ENCODE results near the gene ITGA11.
A peak's percentile ranks its signal among the peaks of the same experiment; 100 is the strongest.

ITGA11 gene

DNA sequence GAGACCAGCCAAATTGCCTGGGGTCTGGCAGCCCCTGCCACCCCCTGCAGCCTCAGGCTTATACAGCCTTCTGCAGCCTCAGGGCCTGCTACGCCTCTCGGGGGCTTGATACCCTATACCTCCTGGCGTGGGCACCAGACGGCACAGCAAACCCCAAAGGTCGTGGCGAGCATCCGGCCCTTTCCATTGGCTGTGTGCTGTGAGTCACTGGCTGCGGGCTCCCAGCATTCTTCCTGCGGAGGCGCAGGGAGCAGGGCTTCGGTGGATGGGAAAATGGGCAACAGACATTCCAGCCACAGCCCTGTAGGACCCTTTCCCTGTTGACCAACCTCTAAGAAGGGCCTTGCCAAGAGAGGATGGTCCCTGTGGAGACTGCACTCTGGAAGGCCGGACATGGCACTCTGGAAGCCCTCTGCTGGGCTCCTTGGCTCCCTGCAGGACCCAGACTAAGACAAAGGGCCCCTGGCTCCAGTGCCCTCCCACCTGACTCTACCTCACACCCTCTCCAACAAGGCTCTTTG, 59.6 kb downstream of the ITGA11 start:
- DNase-seq: peak; percentile 43

DNA sequence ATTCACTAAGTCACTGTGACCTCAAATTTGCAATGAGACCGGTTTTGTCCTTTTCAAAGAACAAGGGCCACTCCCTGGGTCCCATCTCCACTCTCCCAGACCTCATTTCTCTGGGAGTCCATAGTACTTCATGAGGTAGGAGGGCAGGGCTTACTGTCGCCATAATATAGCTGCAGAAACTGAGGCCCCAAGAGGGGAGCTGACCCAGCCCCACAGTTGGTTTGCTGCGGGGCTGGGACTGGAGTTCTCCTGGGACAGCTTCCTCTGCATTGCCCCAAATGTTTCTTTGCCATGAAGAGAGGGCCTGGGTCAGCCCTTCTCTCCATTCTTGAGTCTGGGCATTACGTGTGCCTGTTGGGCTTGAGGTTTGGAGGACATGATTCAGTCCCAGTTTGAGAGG, 60.1 kb downstream of the ITGA11 start:
- no peak for DNase-seq

DNA sequence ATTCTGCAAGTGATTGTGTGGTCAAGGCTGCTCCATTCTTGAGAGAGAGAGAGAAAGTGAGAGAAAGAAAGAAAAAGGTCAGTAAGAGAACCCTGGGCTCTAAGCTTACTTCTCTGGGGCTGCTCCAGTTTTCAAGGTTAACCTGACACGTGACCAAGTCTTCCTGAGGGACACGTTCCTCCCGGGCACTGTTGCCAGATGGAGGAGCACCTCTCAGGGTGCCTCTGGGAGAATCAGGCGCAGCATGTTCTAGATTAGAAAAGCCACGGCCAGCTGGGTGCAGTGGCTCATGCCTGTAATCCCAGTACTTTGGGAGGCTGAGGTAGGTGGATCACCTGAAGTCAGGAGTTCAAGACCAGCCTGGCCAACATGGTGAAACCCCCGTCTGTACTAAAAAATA, 60.8 kb downstream of the ITGA11 start:
- peak; percentile 47 for DNase-seq

DNA sequence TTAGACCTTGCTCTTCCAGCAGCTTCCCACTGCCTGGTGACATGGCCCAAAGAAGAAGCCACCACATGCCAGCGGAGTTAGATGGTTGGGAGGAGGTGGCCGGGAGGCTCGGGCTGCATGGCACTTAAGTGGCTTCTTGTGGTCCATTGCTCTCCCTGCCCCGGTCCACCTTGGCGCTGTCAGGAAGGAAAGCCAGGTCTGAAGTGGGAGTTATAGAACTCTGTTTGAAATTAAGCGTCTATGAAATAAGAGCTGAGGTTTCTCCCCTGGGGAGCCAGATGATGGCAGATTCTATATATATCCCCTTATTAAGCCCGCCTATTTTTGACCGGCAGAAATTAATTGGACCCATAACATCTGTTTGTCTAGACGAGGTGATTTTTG, 61.2 kb downstream of the ITGA11 start:
- peak; percentile 47 for DNase-seq

DNA sequence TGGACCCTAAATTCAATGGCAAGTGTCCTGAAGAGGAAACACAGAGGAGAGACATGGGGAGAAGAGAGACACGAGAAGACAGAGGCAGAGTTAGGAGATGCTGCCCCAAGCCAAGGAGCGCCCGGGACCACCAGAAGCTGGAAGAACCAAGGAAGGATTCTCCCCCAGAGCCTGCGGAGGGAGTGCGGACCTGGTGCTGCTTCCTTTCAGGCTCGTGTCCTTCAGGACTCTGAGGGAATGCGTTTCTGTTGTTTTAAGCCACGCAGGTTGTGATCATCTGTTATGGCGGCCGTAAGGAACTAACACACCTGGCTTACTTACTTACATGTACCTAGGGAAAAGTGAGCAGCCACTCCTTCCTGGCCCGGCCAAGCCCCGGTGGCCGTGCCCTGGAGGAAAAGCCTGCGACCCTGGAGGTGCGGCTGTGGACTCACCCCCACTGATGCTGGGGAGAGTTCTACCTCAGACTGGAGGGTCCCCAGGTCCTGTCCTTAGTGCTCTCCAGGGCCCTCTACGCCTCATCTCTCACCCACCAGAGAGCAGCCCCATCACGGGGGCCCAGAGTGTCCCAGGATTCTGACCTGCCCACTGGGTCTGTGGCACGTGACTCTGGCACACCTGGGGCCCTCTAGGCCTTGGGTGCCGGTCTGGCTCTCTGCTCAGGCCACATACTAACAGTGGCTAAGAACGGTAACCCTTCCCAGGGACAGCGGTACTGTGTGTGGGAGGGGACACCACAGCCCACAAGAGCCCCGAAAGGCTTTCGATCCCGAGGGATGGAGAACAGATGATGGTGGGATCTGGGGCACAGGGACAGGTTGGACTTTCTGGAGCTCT, 61.8 kb downstream of the ITGA11 start:
- no peak for DNase-seq

DNA sequence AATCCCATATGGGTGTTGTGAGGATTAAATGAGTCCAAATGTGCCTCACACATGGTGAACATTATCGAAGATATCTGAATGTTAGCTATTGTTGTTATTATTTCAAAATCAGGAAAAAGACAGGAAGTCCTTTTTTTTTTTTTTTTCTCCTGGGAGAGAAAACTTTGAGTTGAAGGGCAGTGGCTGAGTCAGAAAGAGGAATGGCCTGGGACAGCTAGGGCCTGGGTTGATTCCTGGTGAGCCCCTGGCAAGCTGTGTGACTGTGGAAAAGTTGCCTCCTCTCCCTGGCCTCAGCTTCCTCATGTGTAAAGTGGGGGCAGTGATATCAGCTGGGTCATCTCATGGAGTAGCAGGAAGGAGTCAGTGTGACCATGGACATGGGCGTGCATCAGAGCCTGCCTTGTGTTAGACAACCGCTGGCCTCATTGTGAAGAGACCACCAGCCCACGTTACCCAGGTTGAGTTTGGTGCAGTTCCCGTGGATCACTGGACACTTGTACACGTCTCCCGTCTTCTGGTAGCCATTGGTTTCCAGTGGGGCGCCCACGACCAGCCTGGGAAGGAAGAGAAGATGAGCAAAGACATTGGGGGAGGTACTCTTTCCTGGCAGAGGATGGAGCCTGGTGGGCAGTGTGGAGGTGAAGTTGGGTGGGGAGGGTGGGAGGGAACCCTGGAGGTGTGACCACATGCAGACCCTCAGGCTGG, 63.1 kb downstream of the ITGA11 start:
- DNase-seq: no peak

DNA sequence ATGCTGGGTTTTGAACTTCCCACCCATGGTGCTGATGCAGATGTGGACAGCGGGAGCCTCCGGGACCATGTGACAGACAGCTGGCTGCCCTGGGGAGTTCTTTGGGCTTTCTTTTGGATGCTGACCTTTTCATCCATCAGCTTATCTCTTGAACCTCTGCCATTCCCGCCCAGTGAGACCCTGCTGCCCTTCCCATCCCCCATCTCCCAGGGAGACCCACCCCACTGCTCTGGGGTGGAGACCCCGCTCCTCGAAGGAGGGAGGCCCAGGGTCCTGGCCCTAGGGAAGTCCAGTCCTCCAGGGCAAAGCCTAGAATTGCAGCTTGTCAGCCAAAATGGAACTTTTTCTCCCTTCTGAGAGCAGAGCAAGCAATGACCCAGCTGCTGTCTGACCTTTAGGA, 64.0 kb downstream of the ITGA11 start:
- DNase-seq: no peak

DNA sequence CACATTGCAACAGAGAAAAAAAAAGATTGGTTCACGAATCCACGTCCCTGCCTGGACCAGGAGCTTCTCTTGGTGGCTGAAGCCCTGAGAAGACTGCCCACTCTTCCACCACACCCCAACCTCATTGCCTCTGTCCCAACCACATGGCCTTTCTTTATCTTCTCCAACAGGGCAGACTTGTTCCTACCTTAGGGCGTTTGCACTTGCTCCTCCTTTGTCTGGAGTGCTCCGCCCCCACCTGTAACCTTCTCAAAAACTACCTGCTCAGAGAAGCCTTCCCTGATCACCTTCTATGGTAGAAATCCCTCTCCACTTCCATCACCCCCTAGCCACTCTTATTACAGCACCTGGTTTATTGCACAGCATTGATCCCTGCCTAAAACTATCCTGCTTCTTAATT, 64.7 kb downstream of the ITGA11 start:
- DNase-seq: no peak

DNA sequence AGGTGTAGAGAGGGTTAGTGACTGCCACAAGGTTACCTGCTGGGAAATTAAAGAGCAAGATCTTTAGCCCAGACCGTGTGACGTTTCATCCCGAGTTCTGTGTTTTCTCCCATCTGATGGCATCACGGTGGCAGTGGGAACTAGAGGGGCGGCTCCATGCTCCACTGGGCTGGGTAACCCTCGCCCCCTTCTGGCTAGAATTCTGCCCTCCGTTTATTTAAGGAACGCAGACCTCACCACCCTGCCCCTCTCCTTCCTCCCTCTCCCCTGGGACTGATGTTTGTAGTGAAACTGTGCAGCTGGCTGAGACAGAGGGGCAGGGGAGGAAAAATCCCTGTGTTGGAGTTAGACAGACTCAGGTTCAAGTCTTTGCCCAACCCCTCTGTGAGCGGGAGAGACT, 65.6 kb downstream of the ITGA11 start:
- peak; percentile 24 for DNase-seq

DNA sequence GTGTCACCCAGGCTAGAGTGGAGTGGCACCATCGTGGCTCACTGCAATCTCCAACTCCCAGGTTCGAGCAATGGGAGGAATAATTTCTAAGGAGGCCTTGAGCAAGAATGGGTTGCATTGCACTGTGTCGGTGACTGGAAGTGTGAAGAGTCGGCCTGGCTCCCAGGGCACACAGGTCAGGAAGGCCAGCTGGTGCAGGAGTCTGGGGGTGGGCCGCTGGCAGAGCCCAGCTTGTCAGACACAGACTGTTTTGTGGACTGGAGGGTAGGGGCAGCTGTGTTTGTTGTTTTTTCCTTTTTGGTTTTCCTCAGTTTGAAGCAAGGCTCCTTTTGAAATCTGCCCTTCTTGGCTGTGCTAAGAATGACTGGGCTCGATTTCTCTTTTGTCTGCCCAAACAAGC, 66.2 kb downstream of the ITGA11 start:
- no peak for DNase-seq

DNA sequence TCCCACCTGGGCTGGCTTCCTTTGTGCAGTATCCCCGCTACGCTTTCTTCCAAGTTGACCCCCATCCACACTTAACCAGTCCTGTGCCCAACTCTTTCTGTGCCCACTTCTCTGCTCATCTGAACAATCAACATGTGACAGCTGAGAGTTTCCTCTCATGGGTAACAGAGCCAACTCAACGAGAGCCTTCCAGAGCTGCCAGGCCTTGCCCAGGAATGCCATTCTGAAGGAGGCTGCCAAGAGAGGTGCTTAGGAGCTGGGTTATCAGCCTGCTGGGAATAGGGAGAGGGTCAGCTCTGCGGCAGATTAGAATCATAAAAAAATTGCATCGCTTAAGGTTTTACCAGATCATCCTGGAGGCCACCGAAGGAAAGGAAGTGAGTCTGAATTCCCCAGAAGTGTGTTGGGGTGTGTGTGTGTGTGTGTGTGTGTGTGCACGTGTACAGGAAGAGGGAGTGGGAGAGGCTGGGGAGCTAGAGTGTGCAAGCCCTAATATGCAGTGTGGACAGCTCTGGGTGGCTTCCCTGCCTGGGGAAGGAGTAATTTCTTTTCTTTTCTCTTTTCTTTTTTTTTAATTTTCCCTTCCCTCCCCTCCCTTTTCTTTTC, 66.7 kb downstream of the ITGA11 start:
- no peak for DNase-seq

DNA sequence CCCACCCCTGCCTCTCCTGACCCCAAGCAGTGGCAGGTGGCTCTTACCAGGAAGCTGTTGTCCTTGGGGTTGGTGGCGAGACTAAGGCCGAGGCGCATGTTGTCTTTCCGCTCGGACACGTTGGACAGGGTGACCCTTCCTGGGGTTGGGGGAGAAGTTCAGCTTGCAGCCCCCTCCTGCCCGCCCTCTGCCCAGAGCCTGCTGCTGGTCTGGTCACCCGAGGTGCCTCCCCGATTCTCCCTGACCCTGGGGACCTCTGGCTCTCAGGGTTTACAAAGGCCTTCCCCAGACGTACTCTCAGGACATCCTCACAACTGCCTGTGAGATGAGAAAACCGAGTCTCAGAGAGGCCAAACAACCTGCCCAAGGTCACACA, 67.3 kb downstream of the ITGA11 start:
- no peak for DNase-seq

DNA sequence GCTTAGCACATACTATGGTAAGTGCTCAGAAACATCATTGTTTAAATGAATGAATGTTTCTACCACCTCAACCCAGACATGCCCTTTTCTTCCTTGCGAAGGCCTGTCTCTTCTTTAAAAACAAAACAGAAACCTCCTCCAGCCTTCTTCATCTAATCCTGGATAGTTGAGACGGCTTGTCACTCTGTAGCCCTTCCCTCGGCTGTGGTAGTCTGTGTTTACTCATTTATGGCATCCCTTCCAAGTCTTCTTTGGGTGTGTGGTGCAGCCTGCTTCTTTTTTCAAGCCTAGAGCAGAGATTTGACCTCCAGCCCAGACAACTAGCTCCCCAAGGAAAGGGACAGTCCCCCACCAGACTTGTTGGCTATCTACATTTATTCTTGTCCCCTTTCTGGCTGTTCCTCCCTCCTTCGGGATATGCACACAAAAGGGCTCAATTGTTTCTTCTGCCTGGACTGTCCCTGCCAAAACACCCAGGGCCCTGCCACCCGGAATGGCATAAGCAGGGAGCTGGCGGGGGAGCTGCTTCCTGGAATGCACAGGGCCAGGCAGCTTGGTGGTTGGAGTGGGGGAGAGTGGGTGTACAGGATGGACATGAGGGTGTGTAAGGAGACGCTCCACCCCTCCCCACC, 67.8 kb downstream of the ITGA11 start:
- DNase-seq: no peak

DNA sequence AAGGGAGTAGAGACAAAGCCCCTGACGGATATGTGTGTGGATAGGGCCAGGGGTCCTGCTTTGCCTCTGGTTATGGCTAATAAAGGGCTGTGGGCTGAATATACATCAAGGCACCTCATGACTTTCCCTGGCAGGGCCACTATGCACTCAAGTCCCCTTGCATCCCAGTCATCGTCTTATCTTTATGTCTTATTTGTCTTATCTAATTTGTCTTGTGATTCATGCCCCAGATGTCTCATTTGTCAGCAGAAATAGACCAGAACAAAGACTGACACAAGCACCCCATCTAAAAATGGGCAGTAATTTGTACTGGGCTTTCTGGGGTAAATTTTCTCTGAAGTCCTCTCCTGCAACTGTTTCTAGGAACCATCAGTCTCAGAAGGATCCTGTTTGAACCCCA, 68.6 kb downstream of the ITGA11 start:
- no peak for DNase-seq

DNA sequence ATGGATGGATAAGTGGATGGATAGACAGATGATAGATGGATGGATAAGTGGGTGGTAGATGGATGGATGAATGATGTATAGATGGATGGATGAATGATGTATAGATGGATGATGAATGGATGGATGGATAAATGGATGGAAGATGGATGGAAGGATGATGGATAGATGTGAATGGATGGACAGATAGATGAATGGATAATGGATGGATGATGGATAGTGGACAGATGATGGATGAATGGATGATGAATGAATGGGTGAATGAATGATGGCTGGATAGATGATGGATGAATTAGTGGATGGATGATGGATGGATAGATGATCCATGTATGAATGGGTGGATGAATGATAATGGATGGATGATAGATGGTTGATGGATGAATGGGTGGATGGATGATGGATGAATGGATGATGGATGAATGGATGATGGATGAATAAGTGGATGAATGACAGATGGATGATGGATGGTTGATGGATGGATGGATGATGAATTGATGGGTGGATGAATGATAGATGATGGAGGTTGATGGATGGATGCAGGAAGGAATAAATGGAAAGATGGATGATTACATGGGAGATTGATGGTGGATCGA, 69.3 kb downstream of the ITGA11 start:
- no peak for DNase-seq

DNA sequence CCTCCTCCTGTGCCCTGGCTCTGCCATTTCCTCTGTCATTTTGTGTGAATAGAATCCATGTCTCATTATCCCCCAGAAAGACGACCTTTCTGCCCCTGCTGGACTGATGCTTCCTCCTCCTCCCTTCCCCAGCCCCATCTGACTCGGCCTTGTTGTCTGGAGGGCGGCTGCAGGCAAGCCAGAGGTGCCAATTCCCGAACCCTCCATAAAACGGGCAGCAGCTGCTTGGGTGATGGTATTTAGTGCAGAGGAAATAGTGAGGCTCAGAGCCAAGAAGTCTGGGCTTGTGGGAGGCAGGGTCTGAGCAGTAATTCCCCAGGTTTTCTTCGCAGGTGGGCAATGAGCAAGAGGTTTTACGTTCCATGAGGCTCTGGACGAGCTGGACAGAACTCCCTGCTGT, 71.2 kb downstream of the ITGA11 start:
- DNase-seq: no peak

DNA sequence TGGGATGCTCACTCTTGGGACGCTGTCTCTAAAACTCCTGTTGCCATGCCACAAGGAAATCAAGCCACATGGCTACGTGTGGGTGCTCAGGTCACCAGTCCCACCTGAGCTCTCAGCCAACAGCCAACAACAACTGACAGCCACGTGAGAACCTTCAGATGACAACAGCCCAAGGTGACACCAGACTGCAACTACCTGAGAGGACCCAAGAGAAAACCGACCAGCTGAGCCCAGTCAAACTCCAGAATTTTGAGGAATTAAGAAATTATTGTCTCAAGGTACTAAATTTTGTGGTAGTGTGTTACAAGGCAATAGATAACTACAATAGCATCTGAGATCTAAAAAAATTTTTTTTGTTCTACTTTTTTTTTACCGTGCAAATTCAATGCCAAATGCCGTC, 75.2 kb downstream of the ITGA11 start:
- no peak for DNase-seq

DNA sequence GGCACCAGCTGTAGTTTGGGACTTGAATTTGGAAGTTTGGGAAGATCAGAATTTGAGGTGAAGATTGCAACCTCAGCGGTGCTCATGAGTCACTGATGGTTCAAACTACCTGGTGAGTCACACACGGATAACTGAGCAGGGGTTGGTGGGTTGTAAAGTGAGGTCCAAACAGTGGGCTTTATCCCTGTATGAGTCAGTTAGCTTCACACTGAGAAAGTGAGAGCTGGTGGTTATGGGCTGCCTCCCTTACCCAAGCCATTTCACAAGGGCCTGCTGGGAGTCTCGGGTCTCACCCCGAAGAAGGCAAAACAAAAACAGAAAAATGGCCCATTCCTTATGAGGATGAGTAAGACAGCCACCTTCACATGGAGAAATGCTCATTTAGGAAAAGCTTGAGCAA, 77.0 kb downstream of the ITGA11 start:
- DNase-seq: no peak

DNA sequence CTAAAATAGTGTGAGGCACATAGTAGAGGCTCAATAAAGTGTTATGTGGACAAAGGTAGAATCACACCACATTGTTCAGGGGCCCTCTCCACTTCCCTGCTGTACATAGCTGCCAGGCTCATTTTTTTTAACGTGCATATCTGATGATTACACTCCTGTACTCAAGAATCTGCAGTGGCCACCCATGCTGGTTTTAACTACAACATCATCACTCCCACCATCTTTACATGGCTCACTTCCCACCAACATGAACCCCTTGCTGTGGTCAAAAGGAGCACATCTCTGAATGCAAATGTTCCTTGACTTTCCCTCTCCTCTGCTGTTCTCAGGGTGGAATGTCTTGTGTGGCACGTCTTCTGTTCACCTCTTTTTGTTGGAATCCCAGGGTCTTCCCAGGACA, 77.7 kb downstream of the ITGA11 start:
- no peak for DNase-seq

DNA sequence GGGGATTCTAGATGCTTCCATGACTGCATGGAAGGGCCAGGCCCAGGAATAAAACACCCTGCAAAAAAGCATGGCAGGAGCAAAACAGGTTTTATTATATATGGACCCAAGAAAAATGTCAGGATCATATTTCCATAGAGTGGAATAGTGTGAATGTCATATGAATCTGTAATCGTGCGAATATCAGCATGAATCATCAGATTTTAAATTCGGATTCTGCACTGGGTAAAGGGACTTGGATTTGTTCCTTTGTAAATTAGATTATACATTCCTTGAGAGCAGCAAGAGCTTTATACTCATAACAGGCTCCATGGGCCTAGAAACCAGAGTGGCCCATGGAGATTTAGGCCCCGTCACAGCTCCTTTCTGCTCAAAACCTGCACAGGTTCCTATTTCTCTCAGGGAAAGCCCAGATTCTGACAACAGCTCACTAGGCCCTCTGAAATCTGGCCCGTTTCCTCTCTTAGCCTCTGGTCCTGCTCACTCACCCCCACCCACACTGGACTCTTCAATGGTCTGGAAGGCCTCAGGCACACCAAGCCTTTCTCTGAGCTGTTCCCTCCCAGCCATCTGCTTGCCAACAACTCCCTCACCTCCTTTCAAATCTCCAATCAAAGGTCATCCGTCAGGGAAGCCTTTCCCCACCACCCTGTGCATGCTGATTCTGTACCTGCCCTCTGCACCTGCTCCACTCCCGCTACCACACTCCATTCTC, 78.4 kb downstream of the ITGA11 start:
- no peak for DNase-seq

DNA sequence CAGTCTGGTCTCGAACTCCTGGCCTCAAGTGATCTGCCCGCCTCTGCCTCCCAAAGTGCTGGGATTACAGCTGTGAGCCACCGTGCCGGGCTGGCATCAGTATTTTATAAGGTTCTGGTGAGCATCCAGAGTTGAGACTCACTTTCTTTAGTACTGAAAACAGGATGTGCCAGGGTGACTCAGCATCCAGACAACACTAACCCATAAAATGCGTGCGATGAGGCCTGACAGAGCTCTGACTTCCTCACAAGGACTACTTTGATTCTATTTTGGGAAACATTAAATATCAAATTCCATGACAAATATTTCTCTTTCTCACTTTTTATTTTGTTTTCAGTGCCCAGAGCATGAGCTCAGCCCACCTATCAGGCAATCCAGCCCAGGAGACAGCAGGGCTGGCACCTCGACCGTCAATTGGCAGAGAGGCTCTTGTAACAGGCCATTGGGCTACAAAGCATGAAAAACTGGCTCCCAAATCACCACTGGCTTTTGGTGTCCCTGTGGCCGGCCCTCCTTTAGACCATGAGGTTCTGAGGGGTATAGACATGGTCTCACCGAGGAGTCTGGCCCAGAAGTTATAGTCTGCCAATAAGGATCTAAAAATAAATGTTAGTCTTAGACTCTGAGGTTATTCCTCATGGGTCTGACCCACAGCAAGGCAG, 79.4 kb downstream of the ITGA11 start:
- DNase-seq: no peak

DNA sequence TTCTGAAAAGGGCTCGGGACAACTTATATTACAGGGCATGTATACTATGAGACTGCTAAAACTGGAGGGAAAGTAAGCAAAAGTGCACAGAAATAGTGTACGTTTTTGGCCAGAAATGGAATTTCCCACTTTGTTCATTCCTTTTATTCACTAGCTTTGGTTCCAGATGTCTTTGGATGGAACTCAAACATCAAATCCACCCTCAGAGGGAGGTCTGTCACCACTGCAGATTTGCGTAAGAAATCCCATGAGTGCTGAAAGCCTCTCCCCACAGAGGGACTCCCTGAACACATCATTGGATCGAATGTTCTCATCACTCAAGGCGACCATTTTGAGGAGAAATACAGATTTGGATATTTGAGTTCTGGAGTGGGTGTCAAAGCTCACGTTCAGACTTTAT, 82.8 kb downstream of the ITGA11 start:
- DNase-seq: no peak

Data from NCI-H82 (cell line).